CD14-positive monocyte (primary cell): Measurements from ENCODE around the gene SPTBN5. TPM values are rescaled to one million over a fixed set of nuclear protein-coding genes. Genes with fewer than 3 reads are reported as not detected.

Experiments
- DNase-seq, 3 donors: peaks; one replicate each; pipeline ENCODE4 v3.0.0-alpha.2; 2011 to 2022
- H2AFZ ChIP-seq: 2 replicates; pipeline ENCODE4 v1.6.0; 2012; ENCODE audit warnings: mild to moderate bottlenecking, low read depth, low read length, inconsistent platforms; ENCODE audit not compliant: insufficient read depth, poor library complexity, severe bottlenecking
- H3K27ac ChIP-seq, 2 donors: 1 replicate in 1 of 2; 2 replicates in 1 of 2; pipeline ENCODE4 v1.5.1; 2012 to 2013; ENCODE audit warnings: low read length in 2 of 2, control low read depth in 1 of 2, inconsistent platforms in 1 of 2, low read depth in 1 of 2, mild to moderate bottlenecking in 1 of 2
- H3K27me3 ChIP-seq, 2 donors: one replicate each; pipeline versions ENCODE4 v1.6.0 to v1.6.1; 2011 to 2013; ENCODE audit warnings: low read length in 2 of 2; ENCODE audit not compliant: control insufficient read depth in 2 of 2, insufficient read depth in 2 of 2
- H3K36me3 ChIP-seq, 2 donors: replicated peaks in 1 of 2; 1 replicate in 1 of 2; 2 replicates in 1 of 2; pipeline versions ENCODE4 v1.5.1 to v1.6.1; 2012 to 2013; ENCODE audit warnings: low read length in 2 of 2, control low read depth in 1 of 2, inconsistent platforms in 1 of 2, mild to moderate bottlenecking in 1 of 2; ENCODE audit not compliant: insufficient read depth in 2 of 2, control insufficient read depth in 1 of 2
- H3K4me1 ChIP-seq, 2 donors: 1 replicate in 1 of 2; 2 replicates in 1 of 2; pipeline versions ENCODE4 v1.5.1 to v1.6.1; 2012 to 2013; ENCODE audit warnings: low read length in 2 of 2, control low read depth in 1 of 2, inconsistent platforms in 1 of 2, mild to moderate bottlenecking in 1 of 2, moderate library complexity in 1 of 2; ENCODE audit not compliant: insufficient read depth in 2 of 2, control insufficient read depth in 1 of 2
- H3K4me2 ChIP-seq: replicated peaks from 2 replicates; pipeline ENCODE3; 2012; ENCODE audit warnings: low read length, moderate library complexity, mild to moderate bottlenecking; ENCODE audit not compliant: poor library complexity, severe bottlenecking; ENCODE audit errors: extremely low read depth
- H3K4me3 ChIP-seq, 3 experiments: fragments of 200-600 bp in 1 of 3; sonication (generic) in 1 of 3; replicated peaks in 1 of 3; 1 replicate in 2 of 3; 2 replicates in 1 of 3; pipeline ENCODE4 v1.5.1; 2011 to 2013; ENCODE audit warnings: low read length in 3 of 3, mild to moderate bottlenecking in 3 of 3, control low read depth in 2 of 3, low read depth in 2 of 3, inconsistent platforms in 1 of 3, moderate library complexity in 1 of 3
- H3K79me2 ChIP-seq: 2 replicates; pipeline ENCODE4 v1.6.0; 2012; ENCODE audit warnings: mild to moderate bottlenecking, control low read depth, inconsistent platforms, low read length, moderate library complexity; ENCODE audit not compliant: insufficient read depth
- H3K9ac ChIP-seq: 2 replicates; pipeline ENCODE4 v1.6.0; 2017; ENCODE audit warnings: low read length, mild to moderate bottlenecking; ENCODE audit not compliant: insufficient read depth, poor library complexity, severe bottlenecking
- H3K9me3 ChIP-seq, 2 donors: replicated peaks in 1 of 2; 1 replicate in 1 of 2; 2 replicates in 1 of 2; pipeline versions ENCODE4 v1.5.1 to v1.6.1; 2012 to 2013; ENCODE audit warnings: low read length in 2 of 2, control low read depth in 1 of 2; ENCODE audit not compliant: control insufficient read depth in 1 of 2, insufficient read depth in 1 of 2
- H4K20me1 ChIP-seq: 2 replicates; pipeline ENCODE4 v1.6.0; 2012; ENCODE audit warnings: mild to moderate bottlenecking, low read length, control low read depth, moderate library complexity; ENCODE audit not compliant: insufficient read depth
- H3K27ac Mint-ChIP-seq, 7 donors: one replicate each; pipeline ENCODE4 v1.8.0; 2020; ENCODE audit warnings: mild to moderate bottlenecking in 7 of 7, mixed read lengths in 7 of 7, moderate library complexity in 6 of 7, inconsistent platforms in 2 of 7
- H3K27me3 Mint-ChIP-seq, 3 donors: one replicate each; pipeline ENCODE4 v1.8.0; 2021 to 2022; ENCODE audit warnings: low read depth in 3 of 3, mild to moderate bottlenecking in 3 of 3, mixed read lengths in 3 of 3, moderate library complexity in 3 of 3, inconsistent platforms in 1 of 3
- H3K36me3 Mint-ChIP-seq, 2 donors: one replicate each; pipeline ENCODE4 v1.8.0; 2020; ENCODE audit warnings: mixed read lengths in 2 of 2, inconsistent platforms in 1 of 2, mild to moderate bottlenecking in 1 of 2
- H3K4me1 Mint-ChIP-seq: one replicate; pipeline ENCODE4 v1.8.0; 2020; ENCODE audit warnings: mild to moderate bottlenecking, mixed read lengths
- H3K4me3 Mint-ChIP-seq, 2 donors: one replicate each; pipeline ENCODE4 v1.8.0; 2020; ENCODE audit warnings: mild to moderate bottlenecking in 2 of 2, mixed read lengths in 2 of 2, moderate library complexity in 1 of 2
- H3K9me3 Mint-ChIP-seq, 7 donors: one replicate each; pipeline ENCODE4 v1.8.0; 2020 to 2022; ENCODE audit warnings: mixed read lengths in 7 of 7, mild to moderate bottlenecking in 6 of 7, moderate library complexity in 6 of 7, inconsistent platforms in 2 of 7
- CTCF ChIP-seq: fragments of 200-600 bp; IDR thresholded peaks from one replicate; pipeline ENCODE4 v1.8.0; 2022; ENCODE audit warnings: antibody characterized with exemption, mild to moderate bottlenecking
- WGBS: methylation state at CpG from one replicate; pipeline ENCODE4 v1.1.5; 2013; ENCODE audit warnings: missing lambda C conversion rate; ENCODE audit not compliant: insufficient coverage; 5-methylcytosine and 5-hydroxymethylcytosine counted together
- intact Hi-C, 2 donors: fragments of 100-400 bp; cut with micrococcal nuclease; formaldehyde crosslinking; loops; one replicate each; pipeline versions ENCODE4 v1.15.0 to v1.15.1; 2023
- polyA plus RNA-seq, 3 donors: library from polyadenylated mRNA; depleted of rRNA in 1 of 3; unstranded in 2 of 3; stranded (reverse) in 1 of 3; fragments of 300-500 nt in 2 of 3; fragments of >200 nt in 1 of 3; fragmentation: Illumina TruSeq in 2 of 3; gene quantifications; 1 replicate in 2 of 3; 2 replicates in 1 of 3; pipeline ENCODE4 v1.2.3, GENCODE V29; 2012 to 2021

SPTBN5 gene
- polyA plus RNA-seq, 3 donors, result 0.29 TPM; not detected in 2

GRCh38 chr15:41891226-41891625 lies 2.6 kb downstream of the SPTBN5 start:
- Mint-ChIP-seq H3K27ac (no peak overlapping the region), H3K4me1 (peaks cover 35% of the 10 kb centered on the region), H3K4me3 (no peak overlapping the region), H3K9me3 (peaks cover 0 to 3% (median 0%) of the 10 kb centered on the region in 7 donors), H3K27me3 (peaks cover 0 to 4% (median 2%) of the 10 kb centered on the region in 3 donors), H3K36me3 (peaks cover 0 to 2% of the 10 kb centered on the region in 2 donors)
- H3K4me2 ChIP-seq, result no peak overlapping the region
- H3K9ac ChIP-seq, result no peak overlapping the region
- no peaks in the 10 kb centered on the region for H3K36me3 ChIP-seq
- H3K79me2 ChIP-seq, result no peaks in the 10 kb centered on the region
- H3K4me1 ChIP-seq, result peaks cover 27 to 31% of the 10 kb centered on the region in 2 donors
- no peaks in the 10 kb centered on the region for H3K27me3 ChIP-seq
- DNase-seq, result no peak
- no peak overlapping the region for H3K27ac ChIP-seq
- H2AFZ ChIP-seq, result no peak overlapping the region
- 94% methylated on average over 6 of the region's 6 CpGs for WGBS
- no peaks in the 10 kb centered on the region for H3K9me3 ChIP-seq
- intact Hi-C loops, result no loop called here
- no peaks in the 10 kb centered on the region for H4K20me1 ChIP-seq
- no peak overlapping the region for H3K4me3 ChIP-seq
- TF ChIP-seq CTCF, result no peak

GRCh38 chr15:41890050-41890690 lies 3.7 kb downstream of the SPTBN5 start:
- no peak overlapping the region for H2AFZ ChIP-seq
- no peak for DNase-seq
- no peak overlapping the region for H3K9ac ChIP-seq
- no peaks in the 10 kb centered on the region for H3K9me3 ChIP-seq
- Mint-ChIP-seq H3K27me3 (peaks cover 0 to 4% (median 2%) of the 10 kb centered on the region in 3 donors), H3K27ac (peak overlapping the region in 1 of 7 donors; percentile 38), H3K36me3 (no peaks in the 10 kb centered on the region), H3K9me3 (peaks cover 0 to 2% (median 0%) of the 10 kb centered on the region in 7 donors), H3K4me3 (no peak overlapping the region), H3K4me1 (peaks cover 30% of the 10 kb centered on the region)
- no peaks in the 10 kb centered on the region for H3K27me3 ChIP-seq
- no peaks in the 10 kb centered on the region for H3K79me2 ChIP-seq
- 97% methylated on average over 6 of the region's 6 CpGs for WGBS
- no peak overlapping the region for H3K4me3 ChIP-seq
- H4K20me1 ChIP-seq, result no peaks in the 10 kb centered on the region
- no peak overlapping the region for H3K4me2 ChIP-seq
- peaks cover 26 to 27% of the 10 kb centered on the region in 2 donors for H3K4me1 ChIP-seq
- no peaks in the 10 kb centered on the region for H3K36me3 ChIP-seq
- TF ChIP-seq CTCF, result no peak
- no peak overlapping the region for H3K27ac ChIP-seq
- intact Hi-C loops, result no loop called here
